GM21423 (cell line): ENCODE measurements around the gene MALAT1.
"Not testable (repeated sequence)": the region's sequence is repeated elsewhere in the genome, so short reads cannot be mapped to it uniquely, and the experiment has no call there.

ENCODE experiments used
- ATAC-seq: cut with Tn5 transposase; IDR thresholded peaks from one replicate; pipeline ENCODE4 v1.9.1; 2021; ENCODE audit warnings: mild to moderate bottlenecking, moderate library complexity; ENCODE audit not compliant: unreplicated experiment

Gene MALAT1

DNA sequence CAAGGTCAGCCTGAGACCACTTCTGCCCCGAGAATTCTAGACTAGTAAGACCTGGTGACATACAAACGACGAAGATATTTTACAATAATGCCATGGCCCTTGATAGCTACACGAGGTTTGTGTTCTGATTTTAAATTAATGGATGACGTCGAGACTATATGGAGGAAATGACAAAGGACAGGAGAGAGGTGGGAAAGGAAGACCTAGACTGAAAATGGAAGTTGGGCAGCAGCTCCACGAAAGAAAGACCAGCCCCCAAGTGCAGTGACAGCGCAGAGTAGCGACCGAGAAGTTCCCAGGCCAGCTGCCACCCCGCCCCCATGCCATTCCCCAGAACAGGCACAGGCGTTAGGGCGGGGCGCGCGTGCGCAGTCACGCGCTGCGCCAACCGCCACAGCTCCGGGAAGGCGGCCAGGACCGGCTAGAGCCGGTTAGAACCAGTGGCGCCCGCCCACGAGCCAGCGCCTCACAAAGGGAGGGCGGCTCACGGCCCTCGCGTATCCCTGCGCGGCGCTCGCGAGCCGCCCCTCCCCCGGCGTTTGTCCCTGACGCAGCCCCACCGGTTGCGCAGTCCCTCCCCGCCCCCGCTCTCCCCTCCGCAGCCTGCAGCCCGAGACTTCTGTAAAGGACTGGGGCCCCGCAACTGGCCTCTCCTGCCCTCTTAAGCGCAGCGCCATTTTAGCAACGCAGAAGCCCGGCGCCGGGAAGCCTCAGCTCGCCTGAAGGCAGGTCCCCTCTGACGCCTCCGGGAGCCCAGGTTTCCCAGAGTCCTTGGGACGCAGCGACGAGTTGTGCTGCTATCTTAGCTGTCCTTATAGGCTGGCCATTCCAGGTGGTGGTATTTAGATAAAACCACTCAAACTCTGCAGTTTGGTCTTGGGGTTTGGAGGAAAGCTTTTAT lies 1.5 kb upstream of the MALAT1 start:
- peak; percentile 66 for ATAC-seq

DNA sequence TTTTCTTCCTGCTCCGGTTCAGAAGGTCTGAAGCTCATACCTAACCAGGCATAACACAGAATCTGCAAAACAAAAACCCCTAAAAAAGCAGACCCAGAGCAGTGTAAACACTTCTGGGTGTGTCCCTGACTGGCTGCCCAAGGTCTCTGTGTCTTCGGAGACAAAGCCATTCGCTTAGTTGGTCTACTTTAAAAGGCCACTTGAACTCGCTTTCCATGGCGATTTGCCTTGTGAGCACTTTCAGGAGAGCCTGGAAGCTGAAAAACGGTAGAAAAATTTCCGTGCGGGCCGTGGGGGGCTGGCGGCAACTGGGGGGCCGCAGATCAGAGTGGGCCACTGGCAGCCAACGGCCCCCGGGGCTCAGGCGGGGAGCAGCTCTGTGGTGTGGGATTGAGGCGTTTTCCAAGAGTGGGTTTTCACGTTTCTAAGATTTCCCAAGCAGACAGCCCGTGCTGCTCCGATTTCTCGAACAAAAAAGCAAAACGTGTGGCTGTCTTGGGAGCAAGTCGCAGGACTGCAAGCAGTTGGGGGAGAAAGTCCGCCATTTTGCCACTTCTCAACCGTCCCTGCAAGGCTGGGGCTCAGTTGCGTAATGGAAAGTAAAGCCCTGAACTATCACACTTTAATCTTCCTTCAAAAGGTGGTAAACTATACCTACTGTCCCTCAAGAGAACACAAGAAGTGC lies 661 bp upstream of the MALAT1 start:
- no peak for ATAC-seq

DNA sequence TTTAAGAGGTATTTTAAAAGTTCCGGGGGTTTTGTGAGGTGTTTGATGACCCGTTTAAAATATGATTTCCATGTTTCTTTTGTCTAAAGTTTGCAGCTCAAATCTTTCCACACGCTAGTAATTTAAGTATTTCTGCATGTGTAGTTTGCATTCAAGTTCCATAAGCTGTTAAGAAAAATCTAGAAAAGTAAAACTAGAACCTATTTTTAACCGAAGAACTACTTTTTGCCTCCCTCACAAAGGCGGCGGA lies 193 bp upstream of the MALAT1 start:
- ATAC-seq: no peak

DNA sequence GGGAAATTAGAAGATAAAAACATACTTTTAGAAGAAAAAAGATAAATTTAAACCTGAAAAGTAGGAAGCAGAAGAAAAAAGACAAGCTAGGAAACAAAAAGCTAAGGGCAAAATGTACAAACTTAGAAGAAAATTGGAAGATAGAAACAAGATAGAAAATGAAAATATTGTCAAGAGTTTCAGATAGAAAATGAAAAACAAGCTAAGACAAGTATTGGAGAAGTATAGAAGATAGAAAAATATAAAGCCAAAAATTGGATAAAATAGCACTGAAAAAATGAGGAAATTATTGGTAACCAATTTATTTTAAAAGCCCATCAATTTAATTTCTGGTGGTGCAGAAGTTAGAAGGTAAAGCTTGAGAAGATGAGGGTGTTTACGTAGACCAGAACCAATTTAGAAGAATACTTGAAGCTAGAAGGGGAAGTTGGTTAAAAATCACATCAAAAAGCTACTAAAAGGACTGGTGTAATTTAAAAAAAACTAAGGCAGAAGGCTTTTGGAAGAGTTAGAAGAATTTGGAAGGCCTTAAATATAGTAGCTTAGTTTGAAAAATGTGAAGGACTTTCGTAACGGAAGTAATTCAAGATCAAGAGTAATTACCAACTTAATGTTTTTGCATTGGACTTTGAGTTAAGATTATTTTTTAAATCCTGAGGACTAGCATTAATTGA lies 1.0 kb downstream of the MALAT1 start:
- no peak for ATAC-seq

DNA sequence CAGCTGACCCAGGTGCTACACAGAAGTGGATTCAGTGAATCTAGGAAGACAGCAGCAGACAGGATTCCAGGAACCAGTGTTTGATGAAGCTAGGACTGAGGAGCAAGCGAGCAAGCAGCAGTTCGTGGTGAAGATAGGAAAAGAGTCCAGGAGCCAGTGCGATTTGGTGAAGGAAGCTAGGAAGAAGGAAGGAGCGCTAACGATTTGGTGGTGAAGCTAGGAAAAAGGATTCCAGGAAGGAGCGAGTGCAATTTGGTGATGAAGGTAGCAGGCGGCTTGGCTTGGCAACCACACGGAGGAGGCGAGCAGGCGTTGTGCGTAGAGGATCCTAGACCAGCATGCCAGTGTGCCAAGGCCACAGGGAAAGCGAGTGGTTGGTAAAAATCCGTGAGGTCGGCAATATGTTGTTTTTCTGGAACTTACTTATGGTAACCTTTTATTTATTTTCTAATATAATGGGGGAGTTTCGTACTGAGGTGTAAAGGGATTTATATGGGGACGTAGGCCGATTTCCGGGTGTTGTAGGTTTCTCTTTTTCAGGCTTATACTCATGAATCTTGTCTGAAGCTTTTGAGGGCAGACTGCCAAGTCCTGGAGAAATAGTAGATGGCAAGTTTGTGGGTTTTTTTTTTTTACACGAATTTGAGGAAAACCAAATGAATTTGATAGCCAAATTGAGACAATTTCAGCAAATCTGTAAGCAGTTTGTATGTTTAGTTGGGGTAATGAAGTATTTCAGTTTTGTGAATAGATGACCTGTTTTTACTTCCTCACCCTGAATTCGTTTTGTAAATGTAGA lies 1.7 kb downstream of the MALAT1 start:
- ATAC-seq: no peak

DNA sequence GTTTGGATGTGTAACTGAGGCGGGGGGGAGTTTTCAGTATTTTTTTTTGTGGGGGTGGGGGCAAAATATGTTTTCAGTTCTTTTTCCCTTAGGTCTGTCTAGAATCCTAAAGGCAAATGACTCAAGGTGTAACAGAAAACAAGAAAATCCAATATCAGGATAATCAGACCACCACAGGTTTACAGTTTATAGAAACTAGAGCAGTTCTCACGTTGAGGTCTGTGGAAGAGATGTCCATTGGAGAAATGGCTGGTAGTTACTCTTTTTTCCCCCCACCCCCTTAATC lies 2.3 kb downstream of the MALAT1 start:
- no peak for ATAC-seq

DNA sequence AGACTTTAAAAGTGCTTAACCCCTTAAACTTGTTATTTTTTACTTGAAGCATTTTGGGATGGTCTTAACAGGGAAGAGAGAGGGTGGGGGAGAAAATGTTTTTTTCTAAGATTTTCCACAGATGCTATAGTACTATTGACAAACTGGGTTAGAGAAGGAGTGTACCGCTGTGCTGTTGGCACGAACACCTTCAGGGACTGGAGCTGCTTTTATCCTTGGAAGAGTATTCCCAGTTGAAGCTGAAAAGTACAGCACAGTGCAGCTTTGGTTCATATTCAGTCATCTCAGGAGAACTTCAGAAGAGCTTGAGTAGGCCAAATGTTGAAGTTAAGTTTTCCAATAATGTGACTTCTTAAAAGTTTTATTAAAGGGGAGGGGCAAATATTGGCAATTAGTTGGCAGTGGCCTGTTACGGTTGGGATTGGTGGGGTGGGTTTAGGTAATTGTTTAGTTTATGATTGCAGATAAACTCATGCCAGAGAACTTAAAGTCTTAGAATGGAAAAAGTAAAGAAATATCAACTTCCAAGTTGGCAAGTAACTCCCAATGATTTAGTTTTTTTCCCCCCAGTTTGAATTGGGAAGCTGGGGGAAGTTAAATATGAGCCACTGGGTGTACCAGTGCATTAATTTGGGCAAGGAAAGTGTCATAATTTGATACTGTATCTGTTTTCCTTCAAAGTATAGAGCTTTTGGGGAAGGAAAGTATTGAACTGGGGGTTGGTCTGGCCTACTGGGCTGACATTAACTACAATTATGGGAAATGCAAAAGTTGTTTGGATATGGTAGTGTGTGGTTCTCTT lies 2.8 kb downstream of the MALAT1 start:
- no peak for ATAC-seq

DNA sequence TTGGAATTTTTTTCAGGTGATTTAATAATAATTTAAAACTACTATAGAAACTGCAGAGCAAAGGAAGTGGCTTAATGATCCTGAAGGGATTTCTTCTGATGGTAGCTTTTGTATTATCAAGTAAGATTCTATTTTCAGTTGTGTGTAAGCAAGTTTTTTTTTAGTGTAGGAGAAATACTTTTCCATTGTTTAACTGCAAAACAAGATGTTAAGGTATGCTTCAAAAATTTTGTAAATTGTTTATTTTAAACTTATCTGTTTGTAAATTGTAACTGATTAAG lies 3.4 kb downstream of the MALAT1 start:
- no peak for ATAC-seq

DNA sequence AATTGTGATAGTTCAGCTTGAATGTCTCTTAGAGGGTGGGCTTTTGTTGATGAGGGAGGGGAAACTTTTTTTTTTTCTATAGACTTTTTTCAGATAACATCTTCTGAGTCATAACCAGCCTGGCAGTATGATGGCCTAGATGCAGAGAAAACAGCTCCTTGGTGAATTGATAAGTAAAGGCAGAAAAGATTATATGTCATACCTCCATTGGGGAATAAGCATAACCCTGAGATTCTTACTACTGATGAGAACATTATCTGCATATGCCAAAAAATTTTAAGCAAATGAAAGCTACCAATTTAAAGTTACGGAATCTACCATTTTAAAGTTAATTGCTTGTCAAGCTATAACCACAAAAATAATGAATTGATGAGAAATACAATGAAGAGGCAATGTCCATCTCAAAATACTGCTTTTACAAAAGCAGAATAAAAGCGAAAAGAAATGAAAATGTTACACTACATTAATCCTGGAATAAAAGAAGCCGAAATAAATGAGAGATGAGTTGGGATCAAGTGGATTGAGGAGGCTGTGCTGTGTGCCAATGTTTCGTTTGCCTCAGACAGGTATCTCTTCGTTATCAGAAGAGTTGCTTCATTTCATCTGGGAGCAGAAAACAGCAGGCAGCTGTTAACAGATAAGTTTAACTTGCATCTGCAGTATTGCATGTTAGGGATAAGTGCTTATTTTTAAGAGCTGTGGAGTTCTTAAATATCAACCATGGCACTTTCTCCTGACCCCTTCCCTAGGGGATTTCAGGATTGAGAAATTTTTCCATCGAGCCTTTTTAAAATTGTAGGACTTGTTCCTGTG lies 3.9 kb downstream of the MALAT1 start:
- ATAC-seq: no peak

DNA sequence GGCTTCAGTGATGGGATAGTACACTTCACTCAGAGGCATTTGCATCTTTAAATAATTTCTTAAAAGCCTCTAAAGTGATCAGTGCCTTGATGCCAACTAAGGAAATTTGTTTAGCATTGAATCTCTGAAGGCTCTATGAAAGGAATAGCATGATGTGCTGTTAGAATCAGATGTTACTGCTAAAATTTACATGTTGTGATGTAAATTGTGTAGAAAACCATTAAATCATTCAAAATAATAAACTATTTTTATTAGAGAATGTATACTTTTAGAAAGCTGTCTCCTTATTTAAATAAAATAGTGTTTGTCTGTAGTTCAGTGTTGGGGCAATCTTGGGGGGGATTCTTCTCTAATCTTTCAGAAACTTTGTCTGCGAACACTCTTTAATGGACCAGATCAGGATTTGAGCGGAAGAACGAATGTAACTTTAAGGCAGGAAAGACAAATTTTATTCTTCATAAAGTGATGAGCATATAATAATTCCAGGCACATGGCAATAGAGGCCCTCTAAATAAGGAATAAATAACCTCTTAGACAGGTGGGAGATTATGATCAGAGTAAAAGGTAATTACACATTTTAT lies 4.6 kb downstream of the MALAT1 start:
- ATAC-seq: no peak

DNA sequence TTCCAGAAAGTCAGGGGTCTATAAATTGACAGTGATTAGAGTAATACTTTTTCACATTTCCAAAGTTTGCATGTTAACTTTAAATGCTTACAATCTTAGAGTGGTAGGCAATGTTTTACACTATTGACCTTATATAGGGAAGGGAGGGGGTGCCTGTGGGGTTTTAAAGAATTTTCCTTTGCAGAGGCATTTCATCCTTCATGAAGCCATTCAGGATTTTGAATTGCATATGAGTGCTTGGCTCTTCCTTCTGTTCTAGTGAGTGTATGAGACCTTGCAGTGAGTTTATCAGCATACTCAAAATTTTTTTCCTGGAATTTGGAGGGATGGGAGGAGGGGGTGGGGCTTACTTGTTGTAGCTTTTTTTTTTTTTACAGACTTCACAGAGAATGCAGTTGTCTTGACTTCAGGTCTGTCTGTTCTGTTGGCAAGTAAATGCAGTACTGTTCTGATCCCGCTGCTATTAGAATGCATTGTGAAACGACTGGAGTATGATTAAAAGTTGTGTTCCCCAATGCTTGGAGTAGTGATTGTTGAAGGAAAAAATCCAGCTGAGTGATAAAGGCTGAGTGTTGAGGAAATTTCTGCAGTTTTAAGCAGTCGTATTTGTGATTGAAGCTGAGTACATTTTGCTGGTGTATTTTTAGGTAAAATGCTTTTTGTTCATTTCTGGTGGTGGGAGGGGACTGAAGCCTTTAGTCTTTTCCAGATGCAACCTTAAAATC lies 5.3 kb downstream of the MALAT1 start:
- no peak for ATAC-seq

DNA sequence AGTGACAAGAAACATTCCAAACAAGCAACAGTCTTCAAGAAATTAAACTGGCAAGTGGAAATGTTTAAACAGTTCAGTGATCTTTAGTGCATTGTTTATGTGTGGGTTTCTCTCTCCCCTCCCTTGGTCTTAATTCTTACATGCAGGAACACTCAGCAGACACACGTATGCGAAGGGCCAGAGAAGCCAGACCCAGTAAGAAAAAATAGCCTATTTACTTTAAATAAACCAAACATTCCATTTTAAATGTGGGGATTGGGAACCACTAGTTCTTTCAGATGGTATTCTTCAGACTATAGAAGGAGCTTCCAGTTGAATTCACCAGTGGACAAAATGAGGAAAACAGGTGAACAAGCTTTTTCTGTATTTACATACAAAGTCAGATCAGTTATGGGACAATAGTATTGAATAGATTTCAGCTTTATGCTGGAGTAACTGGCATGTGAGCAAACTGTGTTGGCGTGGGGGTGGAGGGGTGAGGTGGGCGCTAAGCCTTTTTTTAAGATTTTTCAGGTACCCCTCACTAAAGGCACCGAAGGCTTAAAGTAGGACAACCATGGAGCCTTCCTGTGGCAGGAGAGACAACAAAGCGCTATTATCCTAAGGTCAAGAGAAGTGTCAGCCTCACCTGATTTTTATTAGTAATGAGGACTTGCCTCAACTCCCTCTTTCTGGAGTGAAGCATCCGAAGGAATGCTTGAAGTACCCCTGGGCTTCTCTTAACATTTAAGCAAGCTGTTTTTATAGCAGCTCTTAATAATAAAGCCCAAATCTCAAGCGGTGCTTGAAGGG lies 6.0 kb downstream of the MALAT1 start:
- ATAC-seq: no peak

DNA sequence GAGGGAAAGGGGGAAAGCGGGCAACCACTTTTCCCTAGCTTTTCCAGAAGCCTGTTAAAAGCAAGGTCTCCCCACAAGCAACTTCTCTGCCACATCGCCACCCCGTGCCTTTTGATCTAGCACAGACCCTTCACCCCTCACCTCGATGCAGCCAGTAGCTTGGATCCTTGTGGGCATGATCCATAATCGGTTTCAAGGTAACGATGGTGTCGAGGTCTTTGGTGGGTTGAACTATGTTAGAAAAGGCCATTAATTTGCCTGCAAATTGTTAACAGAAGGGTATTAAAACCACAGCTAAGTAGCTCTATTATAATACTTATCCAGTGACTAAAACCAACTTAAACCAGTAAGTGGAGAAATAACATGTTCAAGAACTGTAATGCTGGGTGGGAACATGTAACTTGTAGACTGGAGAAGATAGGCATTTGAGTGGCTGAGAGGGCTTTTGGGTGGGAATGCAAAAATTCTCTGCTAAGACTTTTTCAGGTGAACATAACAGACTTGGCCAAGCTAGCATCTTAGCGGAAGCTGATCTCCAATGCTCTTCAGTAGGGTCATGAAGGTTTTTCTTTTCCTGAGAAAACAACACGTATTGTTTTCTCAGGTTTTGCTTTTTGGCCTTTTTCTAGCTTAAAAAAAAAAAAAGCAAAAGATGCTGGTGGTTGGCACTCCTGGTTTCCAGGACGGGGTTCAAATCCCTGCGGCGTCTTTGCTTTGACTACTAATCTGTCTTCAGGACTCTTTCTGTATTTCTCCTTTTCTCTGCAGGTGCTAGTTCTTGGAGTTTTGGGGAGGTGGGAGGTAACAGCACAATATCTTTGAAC lies 6.8 kb downstream of the MALAT1 start:
- ATAC-seq: no peak

DNA sequence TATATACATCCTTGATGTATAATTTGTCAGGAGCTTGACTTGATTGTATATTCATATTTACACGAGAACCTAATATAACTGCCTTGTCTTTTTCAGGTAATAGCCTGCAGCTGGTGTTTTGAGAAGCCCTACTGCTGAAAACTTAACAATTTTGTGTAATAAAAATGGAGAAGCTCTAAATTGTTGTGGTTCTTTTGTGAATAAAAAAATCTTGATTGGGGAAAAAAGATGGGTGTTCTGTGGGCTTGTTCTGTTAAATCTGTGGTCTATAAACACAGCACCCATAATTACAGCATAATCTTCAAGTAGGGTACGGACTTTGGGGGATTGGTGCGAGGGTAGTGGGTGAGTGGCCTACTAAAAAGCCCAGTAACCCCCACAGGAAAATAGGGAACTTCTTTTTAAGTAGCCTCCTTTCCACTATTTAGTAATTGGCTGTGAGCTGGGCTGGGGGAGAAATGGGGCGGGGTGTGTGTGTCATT lies 7.5 kb downstream of the MALAT1 start:
- peak; percentile 5 for ATAC-seq

DNA sequence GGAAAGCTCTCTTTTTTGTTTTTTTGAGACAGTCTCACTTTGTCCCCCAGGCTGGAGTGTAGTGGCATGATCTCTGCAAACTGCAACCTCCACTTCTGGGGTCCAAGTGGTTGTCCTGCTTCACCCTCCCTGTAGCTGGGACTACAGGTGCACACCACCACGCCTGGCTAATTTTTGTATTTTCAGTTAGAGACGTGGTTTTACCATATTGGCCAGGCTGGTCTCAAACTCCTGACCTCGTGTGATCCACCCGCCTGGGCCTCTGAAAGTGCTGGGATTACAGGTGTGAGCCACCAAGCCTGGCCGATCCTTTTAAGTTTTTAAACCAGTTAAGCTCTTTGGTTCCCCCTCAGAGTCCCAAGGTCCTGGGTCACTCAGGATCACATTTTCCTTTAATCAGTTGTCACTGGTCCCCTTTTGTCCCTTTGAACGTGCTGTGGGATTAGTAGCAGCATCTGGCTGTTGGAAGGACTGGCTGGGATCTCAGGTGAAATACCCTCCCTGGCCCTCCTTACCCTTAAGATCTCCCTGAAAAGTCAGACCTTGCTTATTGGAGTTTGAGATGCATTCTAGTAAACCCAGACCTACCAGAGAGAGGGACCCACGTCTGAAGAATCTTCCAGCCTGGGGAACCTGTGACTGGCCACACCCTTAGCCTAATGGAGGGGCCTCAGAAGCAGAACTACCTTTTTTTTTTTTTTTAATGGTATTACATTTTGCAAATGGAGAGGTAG lies 8.1 kb downstream of the MALAT1 start:
- peak; percentile 38 for ATAC-seq

DNA sequence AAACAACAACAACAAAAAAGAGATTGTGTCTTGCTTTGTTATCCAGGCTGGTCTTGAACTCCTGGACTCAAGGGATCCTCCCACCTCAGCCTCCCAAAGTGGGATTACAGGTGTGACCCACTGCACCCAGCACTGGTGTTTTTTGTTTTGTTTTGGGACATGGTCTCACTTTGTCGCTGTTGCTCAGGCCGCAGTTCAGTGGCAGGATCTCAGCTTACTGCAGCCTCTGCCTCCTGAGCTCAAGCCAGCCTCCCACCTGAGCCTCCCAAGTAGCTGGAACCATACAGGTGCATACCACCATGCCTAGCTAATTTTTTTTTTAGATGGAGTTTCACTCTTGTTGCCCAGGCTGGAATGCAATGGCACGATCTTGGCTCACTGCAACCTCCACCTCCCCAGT lies 13.5 kb downstream of the MALAT1 start:
- not testable (repeated sequence) for ATAC-seq
